Amniotic epithelial cell (primary cell): ENCODE data around the gene ASIC1.
A peak's percentile ranks its signal among the peaks of the same experiment; 100 is the strongest.

Experiments
- DNase-seq: peaks from one replicate; pipeline ENCODE4 v3.0.0-alpha.2; 2010; ENCODE audit warnings: low read depth

ASIC1 gene

GRCh38 chr12:50041062-50041860 is 16.1 kb upstream of the ASIC1 start:
- no peak for DNase-seq

DNA sequence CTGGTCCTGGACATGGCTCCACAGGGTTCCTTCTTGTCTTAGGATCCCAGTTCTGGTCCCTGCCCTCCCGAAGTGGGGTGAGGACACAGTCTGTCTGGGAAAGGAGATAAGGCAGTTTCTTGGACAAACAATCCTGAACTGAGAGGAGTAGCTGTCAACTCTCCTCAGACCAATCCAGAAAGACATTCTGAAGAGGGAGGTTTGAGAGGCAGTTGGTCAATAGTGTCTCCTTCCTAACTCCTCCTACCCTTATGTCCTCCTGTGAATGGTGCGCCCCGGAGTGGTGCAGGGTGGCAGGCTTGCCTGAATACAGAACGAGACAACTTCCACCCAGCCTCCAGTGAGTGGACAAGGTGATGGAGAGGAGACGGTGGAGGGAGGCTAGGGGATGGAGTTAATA is 15.4 kb upstream of the ASIC1 start:
- DNase-seq, result no peak

GRCh38 chr12:50042693-50043092 is 14.7 kb upstream of the ASIC1 start:
- DNase-seq, result no peak

- DNase-seq, result no peak
Measured at GRCh38 chr12:50043308-50043707, 14.1 kb upstream of the ASIC1 start.

DNA sequence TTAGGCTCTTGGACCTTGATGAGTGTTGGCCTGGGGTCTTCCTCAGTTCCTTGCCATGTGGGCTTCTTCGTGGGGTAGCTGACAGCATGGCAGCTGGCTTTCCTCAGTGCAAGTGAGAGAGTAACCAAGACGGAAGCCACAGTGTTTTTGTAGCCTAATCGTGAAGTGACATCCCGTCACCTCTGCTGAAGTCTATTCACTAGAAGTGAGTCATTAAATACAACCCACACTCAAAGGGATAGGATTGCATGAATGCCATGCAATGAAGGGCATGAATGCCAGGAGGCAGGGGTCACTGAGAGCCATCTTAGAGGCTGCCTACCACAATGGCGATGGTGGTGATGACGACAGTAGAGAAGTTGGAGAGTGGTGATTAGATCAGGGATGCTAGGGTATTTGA is 13.5 kb upstream of the ASIC1 start:
- no peak for DNase-seq

- no peak for DNase-seq
Measured at GRCh38 chr12:50047693-50048250, 9.6 kb upstream of the ASIC1 start.

DNA sequence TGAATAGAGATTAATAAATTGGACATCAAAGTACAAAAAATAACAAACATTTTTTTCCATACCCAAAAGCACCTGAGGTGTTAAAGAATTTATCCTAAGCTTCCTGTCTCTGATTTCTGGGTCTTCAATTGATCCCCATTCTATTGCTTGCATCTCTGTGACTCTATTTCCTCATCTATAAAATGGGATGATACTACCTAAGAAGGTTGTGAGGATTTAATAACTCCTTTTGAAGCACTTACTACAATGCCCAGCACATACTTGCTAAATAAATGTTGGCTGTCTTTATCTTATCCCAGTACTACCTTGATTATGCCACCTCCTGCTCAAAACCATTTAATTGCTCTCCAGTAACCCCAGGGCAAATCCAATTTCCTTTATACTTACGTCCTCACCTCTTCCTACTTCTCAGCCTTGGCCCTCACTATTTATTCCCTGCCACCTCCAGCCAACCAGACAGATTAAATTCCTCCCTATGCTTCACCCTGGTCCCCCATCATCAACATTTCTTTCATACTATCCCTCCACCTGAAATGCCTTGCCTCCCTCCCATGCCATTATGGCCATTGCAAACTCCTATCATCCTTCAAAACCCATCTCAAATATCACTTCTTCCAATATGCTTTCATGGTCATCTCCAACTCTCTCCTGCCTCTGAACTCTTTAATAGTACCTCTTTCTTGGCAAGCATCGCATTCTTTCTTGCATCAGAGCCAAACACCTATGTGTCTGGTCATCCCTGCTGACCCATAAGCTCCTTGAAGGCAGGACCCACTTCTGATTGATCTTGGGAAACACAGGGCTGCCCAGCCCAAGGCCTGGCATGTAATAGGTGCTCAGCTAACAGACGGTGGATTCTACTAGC is 7.9 kb upstream of the ASIC1 start:
- peak; percentile 27 for DNase-seq

GRCh38 chr12:50050119-50050385 is 7.3 kb upstream of the ASIC1 start:
- DNase-seq, result no peak

- DNase-seq, result peak; percentile 97
Measured at GRCh38 chr12:50050410-50051098, 6.8 kb upstream of the ASIC1 start.

DNA sequence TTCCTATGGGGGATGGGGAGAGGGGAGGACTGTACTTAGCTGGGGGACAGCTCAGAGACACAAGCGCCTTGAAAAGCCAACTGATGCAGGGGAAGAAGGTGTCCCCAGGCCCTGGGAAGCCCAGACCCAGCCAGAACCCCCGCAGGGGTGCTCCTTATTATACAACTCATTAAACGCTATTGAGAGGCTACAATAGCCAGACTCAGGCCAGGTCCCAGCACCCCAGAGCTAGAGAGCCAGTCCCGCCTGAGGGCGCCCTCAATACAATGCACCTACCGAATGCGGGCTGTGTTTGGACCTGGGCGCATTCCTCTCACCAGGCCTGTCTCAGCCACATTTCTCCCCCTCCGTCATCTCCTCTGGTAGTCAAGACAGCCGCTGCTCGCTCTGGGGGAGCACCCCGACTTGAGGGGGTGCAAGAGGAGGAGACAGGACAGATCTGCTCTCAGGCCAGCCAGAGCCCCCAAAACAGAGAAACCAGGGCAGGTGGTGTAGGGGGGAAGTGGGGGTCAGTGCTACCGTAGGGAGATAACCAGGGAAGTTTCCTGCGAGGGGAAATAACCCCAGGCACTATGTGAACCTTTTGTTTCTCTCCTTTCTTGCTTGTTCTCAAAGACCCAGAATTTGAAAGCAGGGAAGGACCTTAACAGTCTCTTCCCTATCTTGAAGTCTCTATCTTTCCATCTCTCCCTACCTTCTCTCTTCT is 6.1 kb upstream of the ASIC1 start:
- DNase-seq, result no peak

- DNase-seq, result no peak
Measured at GRCh38 chr12:50052544-50052943, 4.9 kb upstream of the ASIC1 start.

DNA sequence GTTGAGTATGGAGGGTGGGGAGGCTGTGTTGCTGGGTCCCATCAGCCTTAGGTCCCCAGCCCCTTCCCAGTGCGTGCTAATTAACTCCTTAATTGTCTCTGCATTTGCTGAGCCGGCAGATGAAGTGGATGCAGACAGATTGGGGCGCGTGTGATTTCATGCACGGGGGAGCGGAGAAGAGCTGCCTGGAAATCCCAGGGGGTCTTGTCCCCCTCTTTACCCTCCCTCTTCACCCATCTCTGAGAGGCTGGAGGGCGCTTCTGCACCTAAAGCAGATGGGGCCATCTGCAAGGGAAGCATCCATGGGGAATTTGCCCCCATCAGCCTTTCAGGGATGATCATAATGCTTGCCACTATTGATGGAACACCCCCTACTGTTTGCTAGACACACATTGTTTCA is 4.4 kb upstream of the ASIC1 start:
- DNase-seq, result no peak

DNA sequence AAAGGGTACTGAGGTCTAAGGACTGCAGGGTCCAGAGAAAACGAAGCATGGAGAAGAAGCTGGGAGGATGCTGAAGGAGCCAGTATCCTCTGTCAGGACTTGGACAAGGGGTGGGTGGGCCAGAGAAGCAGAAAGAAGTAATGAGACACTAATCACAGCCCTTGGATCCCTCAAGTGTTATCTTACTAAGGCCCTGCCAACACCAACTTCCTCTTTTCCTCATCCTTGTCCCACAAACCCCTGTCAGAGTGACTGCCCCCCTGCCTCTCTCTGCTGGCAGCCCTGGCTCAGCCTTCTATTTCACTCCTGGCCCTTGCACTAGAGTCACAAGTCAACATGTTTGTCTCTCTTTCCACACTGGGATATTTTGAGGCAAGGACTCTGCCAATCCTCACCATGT is 3.8 kb upstream of the ASIC1 start:
- no peak for DNase-seq

DNA sequence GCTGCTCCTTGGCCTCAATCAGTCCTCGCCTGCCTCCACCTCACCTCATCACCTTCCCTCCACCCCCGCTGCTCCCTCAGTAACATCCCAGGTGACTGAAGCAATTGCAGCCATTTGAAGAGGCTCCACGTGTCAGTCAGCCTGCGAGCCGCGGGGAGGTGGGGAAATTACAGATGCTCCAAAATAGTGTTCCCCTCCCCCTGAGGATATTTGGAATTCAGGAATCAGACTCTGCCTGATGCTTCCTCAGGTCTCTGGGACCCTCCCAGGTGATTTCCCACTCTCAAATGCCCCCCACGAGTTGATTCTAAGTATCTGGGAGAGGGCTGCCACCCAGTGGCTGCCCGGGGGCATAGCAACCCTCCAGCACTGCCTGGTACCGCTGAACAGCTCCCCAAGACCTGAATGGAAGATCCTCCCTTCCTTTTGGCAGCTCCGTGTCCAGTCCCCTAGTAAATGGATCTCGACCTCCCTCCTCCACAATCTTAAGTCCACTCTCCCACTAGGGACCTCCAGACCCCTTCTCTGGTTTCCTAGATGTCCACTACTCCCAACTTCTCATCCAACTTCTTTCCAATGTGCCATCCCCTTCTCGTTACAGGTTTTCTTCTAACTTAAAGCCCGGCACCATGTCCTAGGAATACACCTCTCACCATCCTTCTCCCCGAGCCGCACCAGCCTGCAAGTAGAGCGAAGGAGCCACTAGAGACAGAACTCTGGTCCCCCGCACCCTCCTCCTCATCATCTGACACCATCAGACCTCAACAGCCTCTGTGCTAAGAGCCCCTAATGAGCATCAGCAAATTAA is 1.4 kb upstream of the ASIC1 start:
- DNase-seq, result peak; percentile 38

DNA sequence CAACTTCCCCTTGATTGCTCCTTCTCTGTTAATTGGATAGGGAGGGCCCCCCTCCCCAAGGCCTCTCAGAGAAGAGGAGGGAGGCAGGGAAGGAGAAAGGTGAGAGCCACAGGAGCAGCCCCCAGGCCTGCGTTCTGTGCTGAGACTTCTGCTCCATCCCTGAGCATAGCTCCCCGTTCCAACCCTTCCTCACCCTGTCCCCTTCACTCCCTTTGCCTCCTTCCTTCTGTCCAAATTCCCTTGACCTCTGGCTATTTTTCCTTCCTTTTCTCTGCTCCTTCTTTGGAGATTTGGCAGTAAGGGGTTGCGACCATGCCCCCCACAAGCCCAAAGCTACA is 788 bp upstream of the ASIC1 start:
- no peak for DNase-seq

DNA sequence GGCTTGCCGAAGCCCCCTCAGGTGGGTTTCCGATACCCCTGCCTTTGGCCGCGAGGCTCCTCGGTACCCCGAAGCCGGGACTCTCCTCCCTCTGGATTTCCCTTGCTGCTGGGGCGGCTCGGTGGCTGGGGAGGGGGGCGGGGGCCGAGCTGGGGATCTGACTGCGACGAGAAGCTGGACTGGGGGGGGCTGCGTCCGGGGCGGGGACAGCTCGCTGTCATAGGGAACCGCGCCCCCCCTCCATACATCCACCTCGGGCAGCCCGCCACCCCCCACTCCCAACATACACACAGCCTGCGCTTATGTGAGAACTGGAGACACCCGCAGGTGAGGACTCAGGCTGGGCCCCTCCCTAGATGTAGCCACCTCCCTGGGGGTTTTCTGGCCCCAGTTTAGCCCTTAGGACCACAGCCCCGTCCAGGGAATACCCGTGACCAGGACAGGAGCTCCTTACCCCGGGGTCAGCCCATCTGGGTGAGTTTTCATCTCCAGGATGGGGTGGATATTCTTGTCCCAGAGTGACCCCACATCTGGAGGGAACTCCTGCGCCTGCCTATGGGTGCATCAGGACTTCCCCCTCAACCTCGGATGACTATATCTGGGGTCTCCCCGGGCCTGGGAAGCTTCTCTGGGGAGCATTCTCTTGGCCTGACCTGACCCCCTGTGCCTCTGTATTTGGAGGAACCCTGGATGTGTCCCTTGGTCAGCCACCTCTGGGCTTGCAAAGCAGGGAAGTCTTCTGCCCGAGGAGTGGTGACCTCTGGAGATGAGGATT is 687 bp downstream of the ASIC1 start:
- DNase-seq, result no peak

- DNase-seq, result no peak
Measured at GRCh38 chr12:50058743-50059312, 1.4 kb downstream of the ASIC1 start.

GRCh38 chr12:50059440-50060119 is 2.2 kb downstream of the ASIC1 start:
- DNase-seq, result peak; percentile 39

- DNase-seq, result no peak
Measured at GRCh38 chr12:50060120-50060468, 2.7 kb downstream of the ASIC1 start.

GRCh38 chr12:50061171-50061570 is 3.8 kb downstream of the ASIC1 start:
- no peak for DNase-seq
